Activated CD4-positive, alpha-beta T cell treated with anti-CD3 and anti-CD28 coated beads for 24 hours (primary cell): ENCODE results near the gene BOLA2B.
"Not testable (repeated sequence)": the region's sequence is repeated elsewhere in the genome, so short reads cannot be mapped to it uniquely, and the experiment has no call there.

Experiments used
- DNase-seq, 2 donors: peaks; one replicate each; pipeline ENCODE4 v3.0.0-alpha.2; 2020; ENCODE audit warnings: low read depth in 2 of 2

Gene BOLA2B

DNA sequence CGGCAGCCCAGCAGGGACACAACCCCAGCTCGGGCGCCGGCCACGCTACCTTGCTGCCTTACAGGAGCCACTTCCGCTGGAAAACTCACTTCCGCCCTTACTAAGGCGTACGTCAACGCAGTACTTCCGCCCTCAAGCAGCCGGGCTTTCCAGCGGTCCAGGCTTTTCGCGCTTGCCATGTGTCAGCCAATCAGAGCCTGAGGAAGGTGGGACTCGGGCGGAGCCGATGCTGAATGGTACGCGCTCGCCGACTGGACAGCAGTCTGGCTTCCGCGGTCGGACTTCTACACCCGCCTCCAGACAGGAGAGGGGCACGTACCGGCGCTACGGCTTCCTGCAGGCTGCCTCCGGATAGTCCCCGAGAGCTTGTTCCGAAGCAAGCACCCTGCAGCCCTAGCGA is at the start of gene BOLA2B, which contains the start of gene SLX1A:
Gene BOLA2B, minus strand, starts transcription at position 52 of the 400 bp plus-strand sequence. CDS start 71 bp downstream, outside the sequence.
Gene SLX1A, plus strand, starts transcription at position 261 of the 400 bp plus-strand sequence. CDS start 210 bp downstream, outside the sequence.
- DNase-seq, result not testable (repeated sequence)

DNA sequence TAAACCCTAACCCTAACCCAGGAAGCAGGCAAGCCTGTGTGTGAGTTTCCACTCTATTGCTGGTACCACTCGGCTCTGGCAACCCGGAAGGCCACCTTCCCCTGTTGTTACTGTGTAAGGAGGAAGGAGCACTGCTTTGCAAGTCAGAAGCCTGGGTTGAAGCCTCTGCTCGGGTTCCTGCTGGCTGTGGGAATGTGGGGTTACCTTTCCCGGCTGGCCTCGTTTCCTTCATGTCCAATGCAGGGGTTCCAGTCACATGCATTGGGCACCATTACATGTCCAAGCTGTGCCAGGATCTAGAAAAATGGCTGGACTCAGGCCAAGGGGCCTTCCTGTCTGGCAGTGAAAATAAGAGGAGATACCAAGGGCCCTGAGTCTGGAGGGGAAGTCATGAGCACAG is 23.6 kb upstream of the BOLA2B start:
- not testable (repeated sequence) for DNase-seq

DNA sequence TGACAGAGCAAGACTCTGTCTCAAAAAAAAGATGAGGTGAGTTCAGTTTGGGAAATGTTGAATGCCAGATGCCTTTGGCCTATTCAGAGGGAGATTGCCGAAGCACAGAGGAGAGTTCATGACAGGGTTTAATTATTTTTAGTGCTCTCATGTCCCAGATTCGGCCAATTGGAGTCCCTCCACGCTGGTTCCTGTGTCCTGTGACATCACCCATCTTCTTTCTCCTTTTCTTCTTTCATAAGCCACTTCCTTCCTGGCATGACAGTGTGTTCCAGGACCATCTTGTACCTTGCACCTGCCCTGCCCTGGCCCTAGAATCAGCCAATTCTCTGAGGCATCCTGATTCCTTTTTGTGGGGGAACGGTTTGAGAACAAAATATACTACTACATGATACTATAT is 17.9 kb upstream of the BOLA2B start:
- DNase-seq, result not testable (repeated sequence)

DNA sequence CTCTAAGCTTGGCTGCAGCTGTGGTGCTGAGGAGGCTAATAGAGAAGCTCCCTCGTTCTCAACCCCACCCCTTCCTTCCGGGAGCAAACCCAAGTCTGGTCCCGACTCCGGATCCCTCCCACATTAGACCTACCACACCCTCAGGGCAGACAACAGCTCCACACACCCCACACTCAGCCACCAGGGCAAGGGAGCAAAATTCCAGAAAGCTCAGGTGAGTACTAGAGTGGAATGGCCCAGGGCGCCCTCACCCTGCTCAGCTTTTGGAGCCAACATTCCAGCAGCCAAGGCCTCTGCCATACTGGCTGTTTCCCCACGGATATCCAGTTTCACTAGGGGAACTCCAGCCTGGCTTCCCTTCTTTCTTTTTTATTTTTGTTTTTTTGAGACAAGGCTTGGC is 15.6 kb upstream of the BOLA2B start:
- DNase-seq, result not testable (repeated sequence)

DNA sequence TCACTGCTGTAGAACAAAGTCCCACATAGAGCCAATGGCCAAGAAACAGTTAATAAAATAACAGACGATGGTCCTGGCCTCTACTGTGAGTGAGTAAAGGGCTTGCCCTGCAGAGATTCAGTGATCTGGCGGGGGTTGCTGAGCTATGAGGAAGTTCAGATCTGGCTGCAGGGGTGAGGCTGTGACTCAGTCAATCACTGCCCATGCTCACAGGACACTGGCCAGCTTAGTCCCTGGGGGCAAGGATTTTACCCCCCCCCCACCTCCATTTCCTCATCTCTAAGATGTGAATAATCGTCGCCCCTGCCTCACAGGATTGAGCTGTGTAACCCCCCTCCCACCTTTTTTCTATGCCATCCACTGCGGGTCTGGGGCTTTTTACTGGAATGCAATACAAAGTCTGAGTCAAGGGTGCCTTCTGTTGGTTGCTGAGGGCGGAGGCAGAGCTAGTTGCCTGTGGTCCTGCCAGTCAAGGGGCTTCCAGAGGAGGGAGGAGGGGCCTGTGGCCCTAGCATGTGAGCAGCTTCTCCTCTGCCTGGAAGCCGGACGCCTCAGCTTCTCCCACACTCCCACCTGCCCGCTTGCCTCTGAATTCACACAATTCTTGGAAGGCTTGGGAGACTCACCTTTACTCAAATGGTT is 13.7 kb upstream of the BOLA2B start:
- DNase-seq, result not testable (repeated sequence)

DNA sequence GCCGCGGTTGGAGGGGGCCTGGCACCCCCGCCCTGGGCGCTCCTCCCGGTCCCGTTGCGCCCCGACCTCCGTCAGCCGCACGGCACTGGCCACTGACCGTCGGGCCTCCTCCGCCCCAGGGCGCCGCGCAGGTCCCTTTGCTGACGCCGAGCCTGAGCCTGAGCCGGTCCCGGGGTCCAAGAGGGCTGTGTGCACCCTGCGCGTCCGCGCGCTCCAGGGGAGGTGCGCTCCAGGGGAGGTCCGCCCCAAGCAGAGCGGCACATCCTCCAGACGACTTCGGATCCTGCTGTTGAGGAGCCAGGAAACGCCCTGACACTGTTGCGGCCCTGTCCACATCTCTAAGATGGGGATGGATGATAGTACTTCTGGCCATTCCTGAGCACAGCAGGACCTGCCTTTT is 12.8 kb upstream of the BOLA2B start:
- DNase-seq, result not testable (repeated sequence)

DNA sequence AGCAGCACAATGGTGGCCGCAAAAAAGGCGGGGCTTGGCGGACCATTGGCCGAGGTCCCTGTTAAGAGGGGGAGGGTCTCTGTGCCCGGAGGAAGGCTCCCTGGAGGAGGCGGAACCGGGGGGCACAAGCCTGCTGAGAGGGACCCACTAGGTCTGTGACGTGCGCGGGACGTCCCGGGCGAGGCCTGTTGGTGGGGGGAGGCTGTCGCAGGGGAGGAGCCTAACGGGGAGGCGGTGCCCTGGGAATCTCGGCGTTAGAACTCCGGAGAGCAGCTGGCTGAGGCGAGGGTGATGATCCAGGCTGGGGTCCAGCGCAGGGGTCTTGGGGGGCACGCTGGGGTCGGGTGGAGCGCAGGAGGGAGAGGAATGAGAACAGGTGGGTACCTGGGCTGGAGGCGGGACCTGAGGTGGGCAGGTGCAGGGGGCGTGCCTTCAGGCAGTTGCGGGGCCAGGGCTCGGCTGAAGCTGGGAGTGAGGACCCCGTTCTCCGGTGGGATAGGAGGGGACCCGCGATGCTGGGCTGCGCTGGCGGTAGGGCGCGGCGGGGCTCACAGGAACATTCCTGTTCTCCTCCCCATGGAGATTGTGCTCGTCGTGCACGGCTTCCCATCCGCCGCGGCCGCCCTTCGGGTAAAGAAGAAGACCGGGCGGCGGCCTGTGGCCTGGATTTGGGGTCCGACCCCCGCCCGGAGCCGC is 12.2 kb upstream of the BOLA2B start:
- not testable (repeated sequence) for DNase-seq

DNA sequence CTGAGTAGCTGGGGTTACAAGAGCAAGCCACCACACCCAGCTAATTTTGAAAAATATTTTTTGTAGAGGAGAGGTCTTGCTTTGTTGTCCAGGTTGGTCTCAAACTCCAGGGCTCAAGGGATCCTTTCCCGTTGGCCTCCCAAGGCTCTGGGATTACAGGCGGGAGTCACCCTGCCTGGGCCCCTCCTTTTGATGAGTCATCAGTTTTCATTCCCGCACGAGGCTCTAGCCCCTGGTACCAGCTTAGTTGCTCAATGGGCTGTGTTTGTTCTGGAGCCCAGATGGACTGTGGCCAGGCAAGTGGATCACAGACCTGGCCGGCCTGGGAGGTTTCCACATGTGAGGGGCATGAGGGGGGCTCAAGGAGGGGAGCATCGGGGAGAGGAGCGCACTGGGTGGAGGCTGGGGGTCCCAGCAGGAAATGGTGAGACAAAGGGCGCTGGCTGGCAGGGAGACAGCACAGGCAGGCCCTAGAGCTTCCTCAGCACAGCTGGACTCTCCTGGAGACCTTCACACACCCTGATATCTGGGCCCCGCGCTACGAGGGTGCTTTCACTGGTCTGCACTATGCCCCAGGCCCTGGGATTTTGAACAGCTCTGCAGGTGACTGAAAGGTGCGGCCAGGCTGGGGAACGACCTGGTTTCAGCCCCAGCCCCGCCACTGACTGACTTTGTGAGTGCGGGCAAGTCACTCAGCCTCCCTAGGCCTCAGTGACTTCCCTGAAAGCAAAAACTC is 6.3 kb upstream of the BOLA2B start:
- not testable (repeated sequence) for DNase-seq

DNA sequence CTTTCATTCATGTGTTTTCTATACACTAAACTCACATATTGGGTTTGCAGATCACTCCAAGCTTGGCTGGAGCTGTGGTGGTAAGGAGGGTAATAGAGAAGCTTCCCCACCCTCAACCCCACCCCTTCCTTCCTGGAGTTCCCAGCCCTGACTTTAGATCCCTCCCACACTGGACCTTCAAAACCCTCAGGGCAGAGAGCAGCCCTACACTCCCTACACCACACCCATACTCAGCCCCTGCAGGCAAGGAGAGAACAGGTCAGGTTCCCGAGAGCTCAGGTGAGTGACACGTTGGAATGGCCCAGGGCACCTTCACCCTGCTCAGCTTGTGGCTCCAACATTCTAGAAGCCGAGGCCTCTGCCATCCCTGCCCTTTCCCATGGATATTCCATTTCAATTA is 5.6 kb upstream of the BOLA2B start, which contains the start of gene SULT1A3:
Gene SULT1A3, plus strand, starts transcription at position 207 of the 400 bp plus-strand sequence. CDS start 1,474 bp downstream, outside the sequence.
- DNase-seq, result not testable (repeated sequence)

DNA sequence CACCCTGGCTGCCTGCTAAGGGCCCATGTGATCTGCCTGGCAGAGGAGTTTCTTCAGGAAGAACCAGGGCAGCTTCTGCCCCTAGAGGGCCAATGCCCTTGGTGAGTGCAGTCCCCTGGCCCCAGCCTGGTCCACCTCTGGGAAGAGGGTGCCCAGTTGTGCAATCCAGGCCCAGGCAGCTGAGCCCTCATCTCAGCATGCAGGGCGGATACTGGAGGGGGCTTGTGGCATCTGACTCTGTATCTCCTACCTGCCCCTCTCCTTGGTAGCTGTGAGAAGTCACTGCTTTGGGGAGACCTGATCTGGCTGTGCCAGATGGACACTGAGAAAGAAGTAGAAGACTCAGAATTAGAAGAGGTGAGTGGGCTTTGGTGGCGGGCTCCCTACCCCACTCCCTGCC is 3.5 kb upstream of the BOLA2B start:
- DNase-seq, result not testable (repeated sequence)

DNA sequence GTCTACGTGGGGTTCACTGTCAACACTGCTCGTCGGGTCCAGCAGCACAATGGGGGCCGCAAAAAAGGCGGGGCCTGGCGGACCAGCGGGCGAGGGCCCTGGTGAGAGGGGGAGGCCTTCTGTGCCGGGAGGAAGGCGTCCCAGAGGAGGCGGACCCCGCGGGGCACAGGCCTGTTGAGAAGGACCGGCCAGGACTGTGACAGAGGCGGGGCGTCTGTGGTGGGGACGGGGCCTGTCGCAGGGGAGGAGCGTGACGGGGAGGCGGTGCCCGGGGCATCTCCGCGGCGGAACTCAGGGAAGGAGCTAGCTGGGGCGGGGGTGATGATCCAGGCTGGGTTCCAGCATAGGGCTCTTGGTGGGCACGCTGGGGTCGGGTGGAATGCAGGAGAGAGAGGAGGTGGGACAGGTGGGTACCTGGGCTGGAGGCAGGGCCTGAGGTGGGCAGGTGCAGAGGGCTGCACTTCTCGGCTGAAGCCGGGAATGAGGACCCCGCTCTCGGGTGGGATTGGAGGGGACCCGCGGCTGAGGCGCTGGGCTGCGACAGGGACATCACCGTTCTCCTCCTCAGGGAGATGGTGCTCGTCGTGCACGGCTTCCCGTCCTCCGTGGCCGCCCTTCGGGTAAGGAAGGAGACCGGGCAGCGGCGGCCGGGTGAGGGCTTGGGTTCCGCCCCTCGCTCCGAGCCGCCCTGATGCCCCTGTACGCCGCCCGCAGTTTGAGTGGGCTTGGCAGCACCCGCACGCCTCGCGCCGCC is 883 bp upstream of the BOLA2B start:
- DNase-seq, result not testable (repeated sequence)

DNA sequence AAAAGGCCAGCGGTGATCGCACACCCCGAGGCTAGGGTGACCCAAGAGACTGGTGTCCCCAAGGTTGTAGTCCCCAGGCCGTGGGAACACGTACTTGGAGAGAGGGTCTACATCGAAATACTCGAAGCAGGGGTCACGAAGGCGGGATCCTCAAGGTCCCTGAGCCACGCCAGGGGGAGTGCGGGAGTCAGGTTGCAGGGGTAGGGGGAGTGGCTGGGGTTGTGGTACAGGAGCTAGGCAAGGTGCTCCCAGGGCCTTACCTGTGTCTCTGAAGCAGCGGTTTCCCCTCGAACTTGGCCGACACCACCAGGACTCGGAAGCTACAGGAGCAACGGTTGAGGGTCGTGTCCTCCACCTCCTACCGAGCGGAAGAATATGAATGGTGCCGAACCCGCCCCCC is 368 bp downstream of the BOLA2B start:
- DNase-seq, result not testable (repeated sequence)

DNA sequence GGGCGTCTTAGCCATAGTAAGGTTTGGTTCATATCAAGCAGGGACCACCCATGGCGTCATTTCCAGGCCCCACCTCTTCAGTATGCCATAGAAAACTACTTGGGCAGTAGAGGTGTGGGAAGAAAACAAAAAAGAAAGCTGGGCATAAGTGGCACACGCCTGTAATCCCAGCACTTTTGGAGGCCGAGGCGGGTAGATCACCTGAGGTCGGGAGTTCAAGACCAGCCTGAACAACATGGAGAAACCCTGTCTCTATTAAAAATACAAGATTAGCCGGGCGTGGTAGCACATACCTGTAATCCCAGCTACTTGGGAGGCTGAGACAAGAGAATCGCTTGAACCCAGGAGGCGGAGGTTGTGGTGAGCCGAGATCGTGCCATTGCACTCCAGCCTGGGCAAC is 2.3 kb downstream of the BOLA2B start:
- not testable (repeated sequence) for DNase-seq

DNA sequence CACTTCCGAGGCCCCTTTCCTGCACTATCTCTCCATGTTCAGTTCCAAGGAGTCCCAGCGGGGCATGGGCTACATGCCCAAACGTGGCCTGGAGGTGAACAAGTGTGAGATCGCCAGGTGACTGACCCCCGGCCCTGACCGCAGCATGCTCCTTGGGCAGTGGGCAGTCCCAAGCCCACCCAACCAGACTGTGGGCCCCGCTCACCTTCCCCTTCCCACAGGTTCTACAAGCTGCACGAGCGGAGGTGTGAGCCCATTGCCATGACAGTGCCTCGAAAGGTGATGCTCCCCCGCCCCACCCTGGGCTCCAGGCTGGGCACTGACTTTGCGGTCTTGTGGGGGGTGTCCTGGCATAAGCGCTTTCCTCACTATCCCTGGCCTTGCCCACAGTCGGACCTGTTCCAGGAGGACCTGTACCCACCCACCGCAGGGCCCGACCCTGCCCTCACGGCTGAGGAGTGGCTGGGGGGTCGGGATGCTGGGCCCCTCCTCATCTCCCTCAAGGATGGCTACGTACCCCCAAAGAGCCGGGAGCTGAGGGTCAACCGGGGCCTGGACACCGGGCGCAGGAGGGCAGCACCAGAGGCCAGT is 5.4 kb downstream of the BOLA2B start:
- no peak for DNase-seq

DNA sequence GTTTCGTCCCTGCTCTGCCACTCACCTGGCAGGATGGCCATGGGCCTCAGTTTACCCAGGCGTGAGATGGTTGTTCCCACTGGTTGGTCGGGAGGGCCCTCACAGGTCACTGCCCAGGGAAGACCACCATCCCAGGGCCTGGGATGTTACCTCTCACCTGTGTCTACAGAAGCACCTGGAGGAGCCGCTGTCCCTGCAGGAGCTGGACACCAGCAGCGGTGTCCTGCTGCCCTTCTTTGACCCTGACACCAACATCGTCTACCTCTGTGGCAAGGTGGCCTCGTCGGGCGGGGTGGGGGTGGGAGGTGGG is 6.0 kb downstream of the BOLA2B start:
- no peak for DNase-seq

DNA sequence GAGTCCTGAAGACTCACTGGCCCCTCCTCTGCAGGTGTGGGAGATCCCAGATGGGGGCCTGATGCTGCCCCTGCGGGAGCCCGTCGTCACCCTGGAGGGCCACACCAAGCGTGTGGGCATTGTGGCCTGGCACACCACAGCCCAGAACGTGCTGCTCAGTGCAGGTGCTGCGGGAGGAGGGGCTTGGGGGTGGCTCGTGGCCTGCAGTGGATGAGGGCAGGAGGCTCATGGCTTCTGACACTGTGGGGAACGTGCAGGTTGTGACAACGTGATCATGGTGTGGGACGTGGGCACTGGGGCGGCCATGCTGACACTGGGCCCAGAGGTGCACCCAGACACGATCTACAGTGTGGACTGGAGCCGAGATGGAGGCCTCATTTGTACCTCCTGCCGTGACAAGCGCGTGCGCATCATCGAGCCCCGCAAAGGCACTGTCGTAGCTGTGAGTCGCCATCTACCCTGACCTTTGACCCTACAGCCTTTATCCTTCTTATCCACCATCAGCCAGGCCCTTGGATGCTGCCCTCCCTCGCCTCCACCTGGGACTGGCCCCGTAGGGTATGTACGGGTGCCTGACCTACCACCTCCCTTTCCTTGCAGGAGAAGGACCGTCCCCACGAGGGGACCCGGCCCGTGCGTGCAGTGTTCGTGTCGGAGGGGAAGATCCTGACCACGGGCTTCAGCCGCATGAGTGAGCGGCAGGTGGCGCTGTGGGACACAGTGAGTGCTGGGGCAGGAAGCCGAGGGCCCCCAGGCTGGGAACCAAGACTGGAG is 6.5 kb downstream of the BOLA2B start:
- peak; percentile 86 to 90 for DNase-seq

DNA sequence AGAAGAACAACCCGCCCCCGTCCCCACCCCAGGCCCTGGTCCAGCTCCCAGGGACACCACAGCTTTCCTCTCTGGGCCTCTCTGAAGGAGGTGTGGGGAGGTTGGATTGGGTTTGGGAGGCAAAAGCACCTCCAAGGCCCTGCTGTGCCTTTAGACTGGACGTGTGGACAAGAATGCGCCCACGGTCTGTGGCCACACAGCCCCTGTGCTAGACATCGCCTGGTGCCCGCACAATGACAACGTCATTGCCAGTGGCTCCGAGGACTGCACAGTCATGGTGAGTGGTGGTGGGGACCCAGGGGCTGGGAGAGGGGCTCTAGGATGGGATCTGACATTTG is 7.1 kb downstream of the BOLA2B start:
- peak in 1 of 2 donors; percentile 30 for DNase-seq

DNA sequence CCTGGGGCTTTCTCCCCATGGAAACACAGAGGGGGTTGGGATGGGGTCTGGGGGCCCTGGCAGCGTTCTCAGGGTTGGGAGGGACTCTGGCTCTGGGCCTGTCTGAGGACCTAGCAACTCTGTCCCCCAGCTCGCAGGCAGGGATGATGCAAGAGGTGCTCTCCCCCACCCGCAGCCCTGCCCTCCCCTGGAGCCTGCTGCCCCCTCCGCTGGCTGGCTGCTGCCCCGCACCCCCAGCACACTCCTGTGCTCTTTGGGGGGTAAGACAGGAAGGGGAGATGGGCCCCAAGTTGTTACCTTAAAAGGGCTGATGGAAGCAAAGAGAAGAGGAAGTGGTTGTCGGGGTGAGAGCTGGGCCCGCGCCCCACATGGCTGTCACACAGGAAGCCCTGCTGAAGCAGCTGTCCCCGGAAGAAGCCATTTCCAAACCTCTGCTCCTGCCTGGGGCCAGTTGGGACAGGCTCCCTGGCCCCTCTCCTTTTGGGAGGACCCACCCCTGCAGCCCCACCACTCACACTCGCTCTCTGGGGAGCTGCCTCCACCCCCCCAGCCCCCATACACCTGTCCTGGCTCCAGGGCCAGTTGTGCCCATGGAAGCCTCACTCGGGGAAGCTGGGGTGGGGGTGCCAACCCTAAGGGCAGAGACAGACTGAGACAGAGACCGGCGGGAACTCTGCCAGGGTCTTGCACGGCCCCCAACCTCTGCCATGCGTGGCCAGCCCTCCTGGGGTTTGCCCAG is 7.6 kb downstream of the BOLA2B start:
- peak; percentile 61 to 62 for DNase-seq

DNA sequence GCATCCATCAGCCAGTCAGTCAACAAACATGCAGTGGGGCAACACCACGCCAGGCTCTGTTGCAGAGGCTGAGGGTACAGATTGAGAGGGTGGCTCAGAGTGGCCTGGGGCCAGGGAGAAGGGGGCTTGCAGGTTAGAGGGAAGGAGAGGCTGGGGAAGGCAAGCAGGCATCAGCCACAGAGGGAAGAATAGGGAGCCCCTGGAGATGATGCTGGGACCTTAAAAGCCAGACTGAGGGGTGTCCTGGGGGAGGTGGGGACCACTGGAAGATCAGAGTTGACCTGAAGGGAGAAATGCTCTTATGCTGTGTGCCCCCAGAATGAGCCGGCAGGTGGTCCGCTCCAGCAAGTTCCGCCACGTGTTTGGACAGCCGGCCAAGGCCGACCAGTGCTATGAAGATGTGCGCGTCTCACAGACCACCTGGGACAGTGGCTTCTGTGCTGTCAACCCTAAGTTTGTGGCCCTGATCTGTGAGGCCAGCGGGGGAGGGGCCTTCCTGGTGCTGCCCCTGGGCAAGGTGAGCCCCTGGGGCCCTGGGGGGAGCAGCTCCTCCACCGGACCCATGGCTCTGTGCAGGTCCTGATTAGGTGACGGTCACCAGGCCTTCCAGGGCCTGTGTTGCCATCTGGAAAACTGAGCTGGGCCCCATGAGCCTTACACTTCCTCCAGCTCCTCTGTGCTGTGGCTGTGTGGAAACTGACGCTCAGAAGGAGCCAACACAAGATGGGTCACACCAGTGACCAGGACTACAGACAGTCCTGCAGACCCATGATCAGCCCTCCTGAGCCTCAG is 8.4 kb downstream of the BOLA2B start:
- peak in 1 of 2 donors; percentile 25 for DNase-seq
